Left ventricle myocardium inferior (tissue), 1 donor: ENCODE results near the gene AAMDC. TPM values are rescaled to one million over a fixed set of nuclear protein-coding genes. Genes with fewer than 3 reads are reported as not detected.
"Not testable (repeated sequence)": the region's sequence is repeated elsewhere in the genome, so short reads cannot be mapped to it uniquely, and the experiment has no call there.

Experiments used
- DNase-seq: peaks from one replicate; pipeline ENCODE4 v3.0.0-alpha.2; 2020
- H3K27ac ChIP-seq: fragments of 200-600 bp; replicated peaks from 2 replicates; pipeline ENCODE4 v1.8.0; 2021
- H3K27me3 ChIP-seq: fragments of 200-600 bp; 2 replicates; pipeline ENCODE4 v1.8.0; 2021; ENCODE audit warnings: low read depth
- H3K36me3 ChIP-seq: fragments of 200-600 bp; 2 replicates; pipeline ENCODE4 v1.8.0; 2021
- H3K4me1 ChIP-seq: fragments of 200-600 bp; 2 replicates; pipeline ENCODE4 v1.8.0; 2021
- H3K4me3 ChIP-seq: fragments of 200-600 bp; 2 replicates; pipeline ENCODE4 v1.8.0; 2021; ENCODE audit warnings: mild to moderate bottlenecking, moderate library complexity
- H3K9me3 ChIP-seq: fragments of 200-600 bp; replicated peaks from 2 replicates; pipeline ENCODE4 v1.8.0; 2021
- CTCF ChIP-seq: fragments of 200-600 bp; IDR thresholded peaks from 2 replicates; pipeline ENCODE4 v1.8.0; 2021; ENCODE audit warnings: antibody characterized with exemption, mild to moderate bottlenecking, borderline replicate concordance
- intact Hi-C: fragments of 100-400 bp; cut with micrococcal nuclease; formaldehyde crosslinking; loops from one replicate; pipeline ENCODE4 v1.11.0; 2022
- total RNA-seq: library from RNA; stranded (reverse); fragmentation: NEBNext Ultra II Directional; extraction: Animal tissue kit (Norgen Biotek cat#: 25700); gene quantifications from one replicate; pipeline ENCODE4 v1.2.1, GENCODE V29; 2021
- donor health status: DM: no; HTN: yes; CAD: no; lungs with severe emphysema.

AAMDC gene
- total RNA-seq, 1 donor from 2014 or later, result 86.6 TPM

GRCh38 chr11:77866336-77866735 is 45.4 kb downstream of the AAMDC start:
- no peak for TF ChIP-seq CTCF
- Histone ChIP-seq H3K4me1 (peaks cover 13% of the 10 kb centered on the region), H3K27ac (no peak overlapping the region), H3K9me3 (no peaks in the 10 kb centered on the region), H3K27me3 (no peaks in the 10 kb centered on the region), H3K36me3 (peaks cover 22% of the 10 kb centered on the region), H3K4me3 (no peak overlapping the region)
- intact Hi-C loops, result no loop called here
- DNase-seq, result no peak

- H3K36me3 ChIP-seq, result peaks cover 40% of the 10 kb centered on the region
- intact Hi-C loops, result no loop called here
- TF ChIP-seq CTCF, result no peak
These were observed 47.8 kb downstream of the AAMDC start for GRCh38 chr11:77868744-77869143.

GRCh38 chr11:77871855-77872254 is 50.9 kb downstream of the AAMDC start:
- Histone ChIP-seq H3K4me3 (no peak overlapping the region), H3K27ac (no peak overlapping the region), H3K36me3 (peaks cover 66% of the 10 kb centered on the region), H3K27me3 (no peaks in the 10 kb centered on the region), H3K4me1 (no peaks in the 10 kb centered on the region), H3K9me3 (no peaks in the 10 kb centered on the region)
- no peak for DNase-seq
- intact Hi-C loops, result no loop called here
- TF ChIP-seq CTCF, result no peak

More at GRCh38 chr11:77868744-77869143, 47.8 kb downstream of the AAMDC start:
- H3K27ac ChIP-seq, result no peak overlapping the region
- no peak overlapping the region for H3K4me3 ChIP-seq
- H3K27me3 ChIP-seq, result no peaks in the 10 kb centered on the region
- H3K4me1 ChIP-seq, result peaks cover 13% of the 10 kb centered on the region
- DNase-seq, result no peak
- H3K9me3 ChIP-seq, result no peaks in the 10 kb centered on the region

GRCh38 chr11:77873345-77873744 is 52.4 kb downstream of the AAMDC start:
- no peak for TF ChIP-seq CTCF
- Histone ChIP-seq H3K27me3 (no peaks in the 10 kb centered on the region), H3K36me3 (peaks cover 79% of the 10 kb centered on the region), H3K4me1 (no peaks in the 10 kb centered on the region), H3K27ac (no peak overlapping the region), H3K9me3 (no peaks in the 10 kb centered on the region), H3K4me3 (no peak overlapping the region)
- no peak for DNase-seq
- intact Hi-C loops, result no loop called here

GRCh38 chr11:77874206-77874605 is 53.3 kb downstream of the AAMDC start:
- TF ChIP-seq CTCF, result no peak
- no peak overlapping the region for H3K4me3 ChIP-seq
- peaks cover 6% of the 10 kb centered on the region for H3K4me1 ChIP-seq
- intact Hi-C loops, result no loop called here
- H3K36me3 ChIP-seq, result peaks cover 75% of the 10 kb centered on the region
- no peaks in the 10 kb centered on the region for H3K27me3 ChIP-seq
- no peak for DNase-seq
- no peak overlapping the region for H3K27ac ChIP-seq
- no peaks in the 10 kb centered on the region for H3K9me3 ChIP-seq

GRCh38 chr11:77876045-77876444 is 55.1 kb downstream of the AAMDC start:
- intact Hi-C loops, result no loop called here
- H3K9me3 ChIP-seq, result no peaks in the 10 kb centered on the region
- H3K36me3 ChIP-seq, result peaks cover 67% of the 10 kb centered on the region
- DNase-seq, result no peak
- peaks cover 6% of the 10 kb centered on the region for H3K4me1 ChIP-seq
- TF ChIP-seq CTCF, result no peak
- no peaks in the 10 kb centered on the region for H3K27me3 ChIP-seq
- no peak overlapping the region for H3K4me3 ChIP-seq
- H3K27ac ChIP-seq, result no peak overlapping the region

- Histone ChIP-seq H3K27ac (peak overlapping the region; percentile 37), H3K36me3 (peaks cover 65% of the 10 kb centered on the region)
- DNase-seq, H3K4me1 ChIP-seq, H3K27me3 ChIP-seq, intact Hi-C loops, H3K9me3 ChIP-seq, H3K4me3 ChIP-seq: not testable (repeated sequence)
These were observed 57.3 kb downstream of the AAMDC start for GRCh38 chr11:77878247-77878646.
